Spleen (tissue), 13 donors: ENCODE data around the gene RHOF. TPM values are rescaled to one million over a fixed set of nuclear protein-coding genes. Genes with fewer than 3 reads are reported as not detected.

Experiments used
- DNase-seq: peaks from one replicate; pipeline ENCODE4 v3.0.0-alpha.2; 2020
- H3K27ac ChIP-seq, 8 donors: fragments of 200-600 bp; sonication (generic) in 7 of 8; 1 replicate in 4 of 8; 2 replicates in 4 of 8; pipeline versions ENCODE4 v1.5.0 to v1.8.0; 2016 to 2021; ENCODE audit warnings: inconsistent platforms in 4 of 8, mild to moderate bottlenecking in 4 of 8, moderate library complexity in 1 of 8
- H3K27me3 ChIP-seq, 7 donors: fragments of 200-600 bp; sonication (generic) in 6 of 7; replicated peaks in 1 of 7; 1 replicate in 4 of 7; 2 replicates in 3 of 7; pipeline versions ENCODE4 v1.5.0 to v1.8.0; 2016 to 2021; ENCODE audit warnings: inconsistent platforms in 3 of 7, mild to moderate bottlenecking in 1 of 7
- H3K36me3 ChIP-seq, 6 donors: fragments of 200-600 bp; sonication (generic) in 5 of 6; 1 replicate in 4 of 6; 2 replicates in 2 of 6; pipeline versions ENCODE4 v1.5.0 to v1.8.0; 2016 to 2021; ENCODE audit warnings: inconsistent platforms in 2 of 6
- H3K4me1 ChIP-seq, 6 donors: fragments of 200-600 bp; sonication (generic) in 5 of 6; 1 replicate in 3 of 6; 2 replicates in 3 of 6; pipeline versions ENCODE4 v1.5.0 to v1.8.0; 2016 to 2021; ENCODE audit warnings: inconsistent platforms in 3 of 6
- H3K4me3 ChIP-seq, 8 donors: fragments of 200-600 bp; sonication (generic) in 7 of 8; 1 replicate in 4 of 8; 2 replicates in 4 of 8; pipeline versions ENCODE4 v1.5.0 to v1.8.0; 2016 to 2021; ENCODE audit warnings: inconsistent platforms in 4 of 8, mild to moderate bottlenecking in 4 of 8, moderate library complexity in 2 of 8
- H3K9me3 ChIP-seq, 8 donors: fragments of 200-600 bp; sonication (generic) in 7 of 8; 1 replicate in 4 of 8; 2 replicates in 4 of 8; pipeline versions ENCODE4 v1.5.0 to v1.8.0; 2016 to 2021; ENCODE audit warnings: inconsistent platforms in 4 of 8
- POLR2A ChIP-seq, 3 donors: fragments of 450-650 bp; IDR thresholded peaks; one replicate each; pipeline ENCODE4 v1.5.1; 2017; ENCODE audit warnings: antibody characterized with exemption in 3 of 3, mild to moderate bottlenecking in 1 of 3
- POLR2AphosphoS5 ChIP-seq, 3 donors: sonication (generic); formaldehyde crosslinking; IDR thresholded peaks; one replicate each; pipeline ENCODE4 v1.5.1; 2017; ENCODE audit warnings: antibody characterized with exemption in 3 of 3
- WGBS, 5 donors: extraction: QIAGEN DNeasy Blood & Tissue Kit in 3 of 5; methylation state at CpG; one replicate each; pipeline versions ENCODE4 v1.1.5 to v1.1.7; 2013 to 2018; 5-methylcytosine and 5-hydroxymethylcytosine counted together
- intact Hi-C: fragments of 100-400 bp; cut with DNase I; formaldehyde crosslinking; loops from one replicate; pipeline ENCODE4 v1.15.0; 2023; ENCODE audit warnings: low total_unique reads
- long read RNA-seq, 2 donors: transcript quantifications; one replicate each; lab custom pipeline, GENCODE V29; 2026
- polyA plus RNA-seq, 3 donors: library from polyadenylated mRNA; stranded (reverse); fragments of 200-250 nt; gene quantifications; one replicate each; pipeline ENCODE4 v1.2.1, GENCODE V29; 2013
- total RNA-seq, 7 donors: library from RNA; depleted of rRNA in 3 of 7; stranded (reverse); fragments of >200 nt in 3 of 7; fragmentation: NEBNext Ultra II Directional in 4 of 7; extraction: Animal tissue kit (Norgen Biotek cat#: 25700) in 4 of 7; gene quantifications; one replicate each; pipeline versions ENCODE4 v1.1.0 to v1.2.1, GENCODE V29; 2016 to 2021
- TF ChIP-seq, protein P1 (sequence below), 11 experiments: fragments of 200-600 bp in 7 of 11; fragments of 450-650 bp in 4 of 11; sonication (generic) in 4 of 11; IDR thresholded peaks in 8 of 11; conservative IDR thresholded peaks in 3 of 11; 1 replicate in 7 of 11; 2 replicates in 4 of 11; pipeline versions ENCODE4 v1.4.0 to v1.8.0; 2016 to 2021; ENCODE audit warnings: antibody characterized with exemption in 11 of 11, inconsistent platforms in 4 of 11, mild to moderate bottlenecking in 1 of 11
- donor health status: healthy with polysubstance abuse.
- donor health status: DM: no; HTN: no; CAD: no; lungs with moderate emphysema.
- donor health status: DM: no; HTN: no; CAD: no.
- donor health status: Bipolar disorder and iron deficiency.
- donor health status: healthy.
- donor health status: DM: no; HTN: no; CAD: no.
- donor health status: DM: yes; HTN: yes; CAD: no.

Gene RHOF, protein sequence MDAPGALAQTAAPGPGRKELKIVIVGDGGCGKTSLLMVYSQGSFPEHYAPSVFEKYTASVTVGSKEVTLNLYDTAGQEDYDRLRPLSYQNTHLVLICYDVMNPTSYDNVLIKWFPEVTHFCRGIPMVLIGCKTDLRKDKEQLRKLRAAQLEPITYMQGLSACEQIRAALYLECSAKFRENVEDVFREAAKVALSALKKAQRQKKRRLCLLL
- total RNA-seq (10 to 100 TPM; 45.2 to 71.7 (median 54.6) TPM), polyA plus RNA-seq (10 to 100 TPM; 18.4 to 29.4 (median 20.3) TPM)
- long read RNA-seq, donor 1, transcript RHOF-201 (5 exons, 3,009 nt), result major isoform, 6 of 6 reads
- long read RNA-seq, donor 1, partial matches to known transcripts, result 0 of 6 reads
- long read RNA-seq, donor 1, other reads (novel, unspliced or antisense), result 0 of 6 reads
- long read RNA-seq, donor 2, transcript RHOF-201 (5 exons, 3,009 nt), result major isoform, 11 of 12 reads
- long read RNA-seq, donor 2, partial matches to known transcripts, result 0 of 12 reads
- long read RNA-seq, donor 2, other reads (novel, unspliced or antisense), result 0 of 12 reads

- peaks cover 74 to 100% (median 99%) of the 10 kb centered on the region in 6 donors for H3K4me1 ChIP-seq
- H3K4me3 ChIP-seq, result peak within 1 kb of the TSS; percentile 51 to 80 (median 67)
- intact Hi-C loops, result loop anchor here (5.0 kb wide), 1 partner anchor 96 kb away; no protein-coding TSS in a partner anchor
- H3K36me3 ChIP-seq, result peaks cover 0 to 42% (median 18%) of the 10 kb centered on the region in 6 donors
- peak; percentile 95 for DNase-seq
- no peaks in the 10 kb centered on the region for H3K27me3 ChIP-seq
- TF ChIP-seq POLR2A (IDR thresholded peaks at IDR 0.05) (peak in 1 of 3 donors; percentile 28), POLR2AphosphoS5 (IDR thresholded peaks at IDR 0.05) (peak; percentile 3 to 55 (median 55))
- TF ChIP-seq, protein P1, sequence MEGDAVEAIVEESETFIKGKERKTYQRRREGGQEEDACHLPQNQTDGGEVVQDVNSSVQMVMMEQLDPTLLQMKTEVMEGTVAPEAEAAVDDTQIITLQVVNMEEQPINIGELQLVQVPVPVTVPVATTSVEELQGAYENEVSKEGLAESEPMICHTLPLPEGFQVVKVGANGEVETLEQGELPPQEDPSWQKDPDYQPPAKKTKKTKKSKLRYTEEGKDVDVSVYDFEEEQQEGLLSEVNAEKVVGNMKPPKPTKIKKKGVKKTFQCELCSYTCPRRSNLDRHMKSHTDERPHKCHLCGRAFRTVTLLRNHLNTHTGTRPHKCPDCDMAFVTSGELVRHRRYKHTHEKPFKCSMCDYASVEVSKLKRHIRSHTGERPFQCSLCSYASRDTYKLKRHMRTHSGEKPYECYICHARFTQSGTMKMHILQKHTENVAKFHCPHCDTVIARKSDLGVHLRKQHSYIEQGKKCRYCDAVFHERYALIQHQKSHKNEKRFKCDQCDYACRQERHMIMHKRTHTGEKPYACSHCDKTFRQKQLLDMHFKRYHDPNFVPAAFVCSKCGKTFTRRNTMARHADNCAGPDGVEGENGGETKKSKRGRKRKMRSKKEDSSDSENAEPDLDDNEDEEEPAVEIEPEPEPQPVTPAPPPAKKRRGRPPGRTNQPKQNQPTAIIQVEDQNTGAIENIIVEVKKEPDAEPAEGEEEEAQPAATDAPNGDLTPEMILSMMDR (IDR thresholded peaks at IDR 0.05 in 8 of 11, conservative IDR thresholded peaks at IDR 0.05 in 3 of 11), result no peak
- H3K9me3 ChIP-seq, result no peaks in the 10 kb centered on the region
- WGBS, 5 donors, result 0 to 2% (median 1%) methylated on average over 10 to 36 of the region's 36 CpGs
- peak within 1 kb of the TSS; percentile 93 to 100 (median 100) for H3K27ac ChIP-seq
Measured at GRCh38 chr12:121793440-121793837, at the start of gene RHOF. Gene RHOF, minus strand, starts transcription at chr12:121793688. Its CDS starts 55 bp downstream, at chr12:121793633.

DNA sequence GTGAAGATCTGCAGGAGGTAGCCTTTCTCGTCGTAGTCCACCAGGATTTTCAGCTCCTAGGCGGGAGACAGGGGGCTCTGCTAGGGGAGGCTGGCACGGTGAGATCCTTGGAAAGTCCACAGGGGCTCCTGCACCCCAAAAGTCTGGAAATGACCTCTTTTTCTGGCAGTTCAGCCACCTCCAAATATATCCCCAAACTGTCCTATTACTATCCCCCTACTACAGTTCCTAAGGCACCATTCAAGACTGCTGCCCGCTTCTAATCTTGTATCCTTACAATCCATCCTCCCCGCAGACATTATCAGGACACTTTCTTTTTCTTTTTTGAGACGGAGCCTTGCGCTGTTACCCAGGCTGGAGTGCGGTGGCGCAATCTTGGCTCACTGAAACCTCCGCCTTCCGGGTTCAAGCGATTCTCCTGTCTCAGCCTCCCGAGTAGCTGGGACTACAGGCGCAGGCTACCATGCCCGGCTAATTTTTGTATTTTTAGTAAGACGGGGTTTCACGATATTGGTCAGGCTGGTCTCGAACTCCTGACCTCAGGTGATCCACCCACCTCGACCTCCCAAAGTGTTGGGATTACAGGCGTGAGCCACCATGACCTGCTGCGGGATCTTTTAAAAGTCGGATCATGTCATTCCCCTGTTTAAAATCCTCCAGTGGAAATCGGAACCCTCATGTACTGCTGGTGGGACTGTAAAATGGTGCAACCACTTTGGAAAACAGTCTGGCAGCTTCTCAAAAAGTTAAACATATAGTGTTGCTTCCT lies 46.7 kb upstream of the RHOF start:
- intact Hi-C loops, result no loop called here
- no peak for TF ChIP-seq POLR2A (IDR thresholded peaks at IDR 0.05)
- TF ChIP-seq, protein P1 (IDR thresholded peaks at IDR 0.05 in 8 of 11, conservative IDR thresholded peaks at IDR 0.05 in 3 of 11), result no peak
- no peak for TF ChIP-seq POLR2AphosphoS5 (IDR thresholded peaks at IDR 0.05)
- 61 to 76% (median 67%) methylated on average over 24 of the region's 24 CpGs for WGBS, 5 donors

GRCh38 chr12:121839106-121839992 lies 45.9 kb upstream of the RHOF start:
- peaks cover 4 to 26% (median 11%) of the 10 kb centered on the region in 6 donors for H3K4me1 ChIP-seq
- peak; percentile 100 for DNase-seq
- H3K27me3 ChIP-seq, result no peaks in the 10 kb centered on the region
- H3K4me3 ChIP-seq, result peak overlapping the region; percentile 57 to 82 (median 69)
- TF ChIP-seq, protein P1 (IDR thresholded peaks at IDR 0.05 in 8 of 11, conservative IDR thresholded peaks at IDR 0.05 in 3 of 11), result peak; percentile 43 to 78 (median 63)
- TF ChIP-seq POLR2A (IDR thresholded peaks at IDR 0.05) (no peak), POLR2AphosphoS5 (IDR thresholded peaks at IDR 0.05) (peak; percentile 86 to 92 (median 89))
- H3K36me3 ChIP-seq, result no peaks in the 10 kb centered on the region
- 14 to 16% (median 14%) methylated on average over 46 to 53 of the region's 53 CpGs for WGBS, 5 donors
- intact Hi-C loops, result no loop called here
- H3K9me3 ChIP-seq, result no peaks in the 10 kb centered on the region
- H3K27ac ChIP-seq, result peak overlapping the region; percentile 75 to 92 (median 84)

More for the DNA sequence above, 46.7 kb upstream of the RHOF start:
- peaks cover 4 to 26% (median 11%) of the 10 kb centered on the region in 6 donors for H3K4me1 ChIP-seq
- H3K4me3 ChIP-seq, result peak overlapping the region; percentile 57 to 82 (median 69)
- no peak for DNase-seq
- H3K27me3 ChIP-seq, result no peaks in the 10 kb centered on the region
- no peaks in the 10 kb centered on the region for H3K36me3 ChIP-seq
- H3K27ac ChIP-seq, result peak overlapping the region; percentile 75 to 92 (median 84)
- no peaks in the 10 kb centered on the region for H3K9me3 ChIP-seq
